HG03064 (cell line): ENCODE measurements around the gene HM13.
"Not testable (repeated sequence)": the region's sequence is repeated elsewhere in the genome, so short reads cannot be mapped to it uniquely, and the experiment has no call there.

ENCODE experiments used
- ATAC-seq: cut with Tn5 transposase; IDR thresholded peaks from one replicate; pipeline ENCODE4 v1.9.1; 2021; ENCODE audit warnings: low read depth; ENCODE audit not compliant: unreplicated experiment

The HM13 gene

GRCh38 chr20:31542201-31542842 is 28.1 kb downstream of the HM13 start:
- ATAC-seq = no peak

GRCh38 chr20:31542963-31543362 is 28.7 kb downstream of the HM13 start:
- ATAC-seq = no peak

GRCh38 chr20:31543966-31544598 is 29.8 kb downstream of the HM13 start:
- ATAC-seq = no peak

- no peak for ATAC-seq
These were observed 30.4 kb downstream of the HM13 start for GRCh38 chr20:31544600-31544999.

GRCh38 chr20:31545621-31546040 is 31.4 kb downstream of the HM13 start:
- not testable (repeated sequence) for ATAC-seq

- ATAC-seq = no peak
These were observed 32.9 kb downstream of the HM13 start for GRCh38 chr20:31547017-31547675.

- ATAC-seq = no peak
These were observed 33.6 kb downstream of the HM13 start for GRCh38 chr20:31547720-31548298.

- ATAC-seq = no peak
These were observed 34.7 kb downstream of the HM13 start for GRCh38 chr20:31548820-31549512.

- no peak for ATAC-seq
These were observed 35.3 kb downstream of the HM13 start for GRCh38 chr20:31549513-31549880.

- no peak for ATAC-seq
These were observed 35.9 kb downstream of the HM13 start for GRCh38 chr20:31550099-31550498.

GRCh38 chr20:31551163-31552081 is 37.2 kb downstream of the HM13 start:
- ATAC-seq = no peak

- no peak for ATAC-seq
These were observed 41.0 kb downstream of the HM13 start for GRCh38 chr20:31555203-31555775.

GRCh38 chr20:31559704-31560093 is 45.5 kb downstream of the HM13 start:
- ATAC-seq = no peak

- ATAC-seq = no peak
These were observed 46.0 kb downstream of the HM13 start for GRCh38 chr20:31560094-31560745.

GRCh38 chr20:31560746-31561598 is 46.7 kb downstream of the HM13 start:
- no peak for ATAC-seq

- ATAC-seq = no peak
These were observed 48.0 kb downstream of the HM13 start for GRCh38 chr20:31562241-31562640.

- no peak for ATAC-seq
These were observed 50.0 kb downstream of the HM13 start for GRCh38 chr20:31564284-31564683.

- ATAC-seq = no peak
These were observed 51.6 kb downstream of the HM13 start for GRCh38 chr20:31565699-31566318.
